ENCODE measurements around the gene KDM3A. TPM values are rescaled to one million over a fixed set of nuclear protein-coding genes. Genes with fewer than 3 reads are reported as not detected.

KDM3A gene
- total RNA-seq, 1 experiment from 2014 or later: 52.4 TPM

DNA sequence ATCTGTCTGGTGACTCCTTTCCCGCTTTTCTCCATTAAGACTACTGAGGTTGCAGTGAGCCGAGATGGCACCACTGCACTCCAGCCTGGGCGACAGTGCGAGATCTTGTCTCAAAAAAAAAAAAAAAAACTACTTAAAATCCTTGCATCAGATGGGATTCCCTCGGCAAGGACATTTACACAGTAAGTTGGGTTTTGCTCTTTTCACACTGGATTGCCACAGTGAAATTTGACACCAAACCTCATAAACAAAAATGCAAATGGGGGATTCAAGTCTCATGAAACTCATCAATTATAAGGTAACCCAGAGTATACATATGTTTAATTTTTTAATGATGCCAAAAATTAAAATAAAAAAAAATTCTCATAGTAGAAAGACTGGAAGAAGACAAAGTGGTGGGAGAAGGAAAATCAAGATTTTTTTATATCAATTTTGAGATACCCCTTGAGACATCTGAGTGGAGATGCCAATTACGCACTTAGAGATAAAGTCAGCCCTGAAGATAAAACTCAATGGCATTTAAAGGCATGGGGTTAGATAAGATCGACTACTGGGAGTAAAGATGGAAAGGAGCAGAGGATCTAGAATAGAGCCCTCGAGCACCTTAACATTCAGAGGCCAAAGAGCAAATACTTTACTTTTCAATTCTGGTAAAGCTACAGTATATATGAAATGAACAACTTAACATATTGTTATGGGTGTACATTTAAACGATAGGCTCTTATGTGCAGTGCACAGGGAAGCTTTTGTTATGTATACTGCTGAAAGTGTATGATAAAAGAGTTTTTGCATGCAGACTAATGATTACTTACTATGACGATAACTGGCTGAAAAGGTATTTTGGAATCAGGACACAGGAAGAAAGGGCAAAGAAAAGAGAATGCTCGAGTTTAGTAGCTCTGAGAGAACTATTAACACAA is 84.5 kb downstream of the KDM3A start:
- H3K36me3 Mint-ChIP-seq (ENCODE audit: insufficient read depth, unreplicated experiment): no peaks in the 10 kb centered on the region
- Histone ChIP-seq H3K4me1 (no peaks in the 10 kb centered on the region), H3K4me3 (ENCODE audit: low read depth, low read length) (no peak overlapping the region), H3K36me3 (ENCODE audit: control insufficient read depth, insufficient read depth, low read length) (no peaks in the 10 kb centered on the region), H3K9me3 (no peaks in the 10 kb centered on the region), H3K27me3 (replicated peaks; ENCODE audit: control insufficient read depth, insufficient read depth, low read length) (no peaks in the 10 kb centered on the region)
- intact Hi-C loops (cut with micrococcal nuclease; ENCODE audit: unreplicated experiment): loop anchor here (10.0 kb wide), 1 partner anchor 239 kb away; no protein-coding TSS in a partner anchor
- peaks cover 9% of the 10 kb centered on the region for H3K4me1 Mint-ChIP-seq (ENCODE audit: low read depth, unreplicated experiment)
- CTCF ChIA-PET: interaction anchor here (0.6 kb wide), 1 partner anchor 159 kb away, joined by 3 read pairs; no protein-coding TSS in a partner anchor
- DNase-seq: no peak
- TF ChIP-seq, protein P1, sequence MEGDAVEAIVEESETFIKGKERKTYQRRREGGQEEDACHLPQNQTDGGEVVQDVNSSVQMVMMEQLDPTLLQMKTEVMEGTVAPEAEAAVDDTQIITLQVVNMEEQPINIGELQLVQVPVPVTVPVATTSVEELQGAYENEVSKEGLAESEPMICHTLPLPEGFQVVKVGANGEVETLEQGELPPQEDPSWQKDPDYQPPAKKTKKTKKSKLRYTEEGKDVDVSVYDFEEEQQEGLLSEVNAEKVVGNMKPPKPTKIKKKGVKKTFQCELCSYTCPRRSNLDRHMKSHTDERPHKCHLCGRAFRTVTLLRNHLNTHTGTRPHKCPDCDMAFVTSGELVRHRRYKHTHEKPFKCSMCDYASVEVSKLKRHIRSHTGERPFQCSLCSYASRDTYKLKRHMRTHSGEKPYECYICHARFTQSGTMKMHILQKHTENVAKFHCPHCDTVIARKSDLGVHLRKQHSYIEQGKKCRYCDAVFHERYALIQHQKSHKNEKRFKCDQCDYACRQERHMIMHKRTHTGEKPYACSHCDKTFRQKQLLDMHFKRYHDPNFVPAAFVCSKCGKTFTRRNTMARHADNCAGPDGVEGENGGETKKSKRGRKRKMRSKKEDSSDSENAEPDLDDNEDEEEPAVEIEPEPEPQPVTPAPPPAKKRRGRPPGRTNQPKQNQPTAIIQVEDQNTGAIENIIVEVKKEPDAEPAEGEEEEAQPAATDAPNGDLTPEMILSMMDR (IDR thresholded peaks at IDR 0.05; ENCODE audit: insufficient read depth in 1 of 2, low read depth in 1 of 2, low read length in 1 of 2, severe bottlenecking in 1 of 2, unreplicated experiment in 1 of 2): no peak
- POLR2A ChIA-PET: no interaction called here
- H3K9me3 Mint-ChIP-seq (ENCODE audit: unreplicated experiment): no peaks in the 10 kb centered on the region
- no TSS peak for BruUV-seq (replicated peaks)
- no peak overlapping the region for H3K4me3 Mint-ChIP-seq (ENCODE audit: unreplicated experiment)
- no peak overlapping the region for H3K27ac Mint-ChIP-seq (ENCODE audit: unreplicated experiment)
- H3K27me3 Mint-ChIP-seq (ENCODE audit: insufficient read depth, unreplicated experiment): no peaks in the 10 kb centered on the region

- TF ChIP-seq, protein P1 (IDR thresholded peaks at IDR 0.05; ENCODE audit: insufficient read depth in 1 of 2, low read depth in 1 of 2, low read length in 1 of 2, severe bottlenecking in 1 of 2, unreplicated experiment in 1 of 2): no peak
- no peak overlapping the region for H3K27ac Mint-ChIP-seq (ENCODE audit: unreplicated experiment)
- BruUV-seq (replicated peaks): no TSS peak
- H3K36me3 ChIP-seq (ENCODE audit: control insufficient read depth, insufficient read depth, low read length): no peaks in the 10 kb centered on the region
- DNase-seq: no peak
- H3K4me3 Mint-ChIP-seq (ENCODE audit: unreplicated experiment): no peak overlapping the region
- ChIA-PET POLR2A (no interaction called here), CTCF (no interaction called here)
- intact Hi-C loops (cut with micrococcal nuclease; ENCODE audit: unreplicated experiment): no loop called here
- H3K4me3 ChIP-seq (ENCODE audit: low read depth, low read length): no peak overlapping the region
- no peaks in the 10 kb centered on the region for H3K4me1 Mint-ChIP-seq (ENCODE audit: low read depth, unreplicated experiment)
- H3K36me3 Mint-ChIP-seq (ENCODE audit: insufficient read depth, unreplicated experiment): peaks cover 15% of the 10 kb centered on the region
- no peaks in the 10 kb centered on the region for H3K27me3 ChIP-seq (replicated peaks; ENCODE audit: control insufficient read depth, insufficient read depth, low read length)
- H3K27me3 Mint-ChIP-seq (ENCODE audit: insufficient read depth, unreplicated experiment): no peaks in the 10 kb centered on the region
- no peaks in the 10 kb centered on the region for H3K4me1 ChIP-seq
- peaks cover 6% of the 10 kb centered on the region; the same call in 1 of the 2 replicates for H3K9me3 ChIP-seq
- H3K9me3 Mint-ChIP-seq (ENCODE audit: unreplicated experiment): peaks cover 28% of the 10 kb centered on the region
These were observed 92.4 kb downstream of the KDM3A start for GRCh38 chr2:86533589-86533988.

GRCh38 chr2:86541334-86541733 is 100.2 kb downstream of the KDM3A start:
- CTCF ChIA-PET: no interaction called here
- peaks cover 11% of the 10 kb centered on the region for H3K4me1 Mint-ChIP-seq (ENCODE audit: low read depth, unreplicated experiment)
- DNase-seq: peak in 1 of 2 experiments; percentile 20
- TF ChIP-seq, protein P1 (IDR thresholded peaks at IDR 0.05; ENCODE audit: insufficient read depth in 1 of 2, low read depth in 1 of 2, low read length in 1 of 2, severe bottlenecking in 1 of 2, unreplicated experiment in 1 of 2): no peak
- H3K36me3 Mint-ChIP-seq (ENCODE audit: insufficient read depth, unreplicated experiment): peaks cover 21% of the 10 kb centered on the region
- POLR2A ChIA-PET: no interaction called here
- BruUV-seq (replicated peaks): no TSS peak
- no peaks in the 10 kb centered on the region for H3K27me3 Mint-ChIP-seq (ENCODE audit: insufficient read depth, unreplicated experiment)
- H3K27ac Mint-ChIP-seq (ENCODE audit: unreplicated experiment): peak overlapping the region; percentile 55
- H3K4me1 ChIP-seq: peaks cover 23% of the 10 kb centered on the region
- peaks cover 10% of the 10 kb centered on the region; the same call in 1 of the 2 replicates for H3K9me3 ChIP-seq
- no peak overlapping the region for H3K4me3 ChIP-seq (ENCODE audit: low read depth, low read length)
- H3K36me3 ChIP-seq (ENCODE audit: control insufficient read depth, insufficient read depth, low read length): no peaks in the 10 kb centered on the region; the same call in 1 of the 2 replicates
- intact Hi-C loops (cut with micrococcal nuclease; ENCODE audit: unreplicated experiment): no loop called here
- H3K4me3 Mint-ChIP-seq (ENCODE audit: unreplicated experiment): no peak overlapping the region
- H3K9me3 Mint-ChIP-seq (ENCODE audit: unreplicated experiment): peaks cover 25% of the 10 kb centered on the region
- H3K27me3 ChIP-seq (replicated peaks; ENCODE audit: control insufficient read depth, insufficient read depth, low read length): no peaks in the 10 kb centered on the region

Other genes starting within 250 kb of the KDM3A start
- 125 and 129 TPM in 2 replicates for gene IMMT, start 245.9 kb upstream of the KDM3A start, total RNA-seq (2022)
- gene MRPL35, start 241.9 kb upstream of the KDM3A start, total RNA-seq (2022): 25.3 and 25.9 TPM in 2 replicates
- 14.9 and 16.6 TPM in 2 replicates for gene REEP1, start 103.7 kb upstream of the KDM3A start, total RNA-seq (2022)
- gene CHMP3, start 122.1 kb downstream of the KDM3A start, total RNA-seq (2022): 93.3 and 93.5 TPM in 2 replicates
- 20.0 and 21.8 TPM in 2 replicates for gene RNF103, start 182.5 kb downstream of the KDM3A start, total RNA-seq (2022)

Data from Caco-2 (cell line).